ENCODE data around the gene PCDH9.

Gene PCDH9

DNA sequence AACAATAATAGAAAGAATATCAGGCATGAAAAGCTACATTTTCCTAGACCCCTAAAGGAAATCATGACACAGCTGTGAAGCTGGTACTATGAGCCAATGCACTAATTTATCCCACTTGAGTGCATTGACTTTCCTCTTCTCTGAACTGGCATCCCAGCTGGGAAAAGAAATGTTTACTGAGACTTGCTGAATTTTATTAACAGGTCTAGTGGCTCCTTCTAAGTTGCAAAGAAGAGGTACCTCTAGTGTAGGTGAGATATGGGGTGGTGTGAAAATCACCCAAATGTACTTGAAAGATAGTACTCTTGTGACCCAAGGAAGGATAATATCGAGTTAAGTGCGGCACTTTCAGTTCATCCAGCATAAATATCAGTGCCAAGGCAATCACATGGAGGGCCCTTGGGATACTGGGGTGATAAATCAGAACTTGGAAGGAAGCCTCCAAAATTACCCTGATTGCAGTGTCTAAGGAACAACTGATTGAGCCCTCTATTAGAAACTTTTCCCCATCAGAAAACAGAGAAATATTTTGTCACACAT, 369.2 kb downstream of the PCDH9 start:
- no peak overlapping the region for H3K9ac ChIP-seq (ENCODE audit: low read length)
- H3K27ac ChIP-seq (ENCODE audit: low read length) = no peak overlapping the region
- no peaks in the 10 kb centered on the region for H3K27me3 ChIP-seq (ENCODE audit: low read depth, low read length)
- H3K36me3 ChIP-seq (replicated peaks; ENCODE audit: low read depth, low read length) = no peaks in the 10 kb centered on the region
- no peak overlapping the region for H2AFZ ChIP-seq (ENCODE audit: low read depth, low read length)
- no peaks in the 10 kb centered on the region for H3K79me2 ChIP-seq (ENCODE audit: low read length)
- no peak overlapping the region for H3K4me2 ChIP-seq (ENCODE audit: low read length)
- H3K4me3 ChIP-seq (ENCODE audit: low read length) = no peak overlapping the region
- no peaks in the 10 kb centered on the region for H3K4me1 ChIP-seq (ENCODE audit: low read length)
- TF ChIP-seq, protein P1, sequence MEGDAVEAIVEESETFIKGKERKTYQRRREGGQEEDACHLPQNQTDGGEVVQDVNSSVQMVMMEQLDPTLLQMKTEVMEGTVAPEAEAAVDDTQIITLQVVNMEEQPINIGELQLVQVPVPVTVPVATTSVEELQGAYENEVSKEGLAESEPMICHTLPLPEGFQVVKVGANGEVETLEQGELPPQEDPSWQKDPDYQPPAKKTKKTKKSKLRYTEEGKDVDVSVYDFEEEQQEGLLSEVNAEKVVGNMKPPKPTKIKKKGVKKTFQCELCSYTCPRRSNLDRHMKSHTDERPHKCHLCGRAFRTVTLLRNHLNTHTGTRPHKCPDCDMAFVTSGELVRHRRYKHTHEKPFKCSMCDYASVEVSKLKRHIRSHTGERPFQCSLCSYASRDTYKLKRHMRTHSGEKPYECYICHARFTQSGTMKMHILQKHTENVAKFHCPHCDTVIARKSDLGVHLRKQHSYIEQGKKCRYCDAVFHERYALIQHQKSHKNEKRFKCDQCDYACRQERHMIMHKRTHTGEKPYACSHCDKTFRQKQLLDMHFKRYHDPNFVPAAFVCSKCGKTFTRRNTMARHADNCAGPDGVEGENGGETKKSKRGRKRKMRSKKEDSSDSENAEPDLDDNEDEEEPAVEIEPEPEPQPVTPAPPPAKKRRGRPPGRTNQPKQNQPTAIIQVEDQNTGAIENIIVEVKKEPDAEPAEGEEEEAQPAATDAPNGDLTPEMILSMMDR (IDR thresholded peaks at IDR 0.05; ENCODE audit: low read depth, low read length) = no peak
- TF ChIP-seq EZH2phosphoT487 (IDR thresholded peaks at IDR 0.05; ENCODE audit: low read depth) = no peak
- no peaks in the 10 kb centered on the region for H3K9me3 ChIP-seq (ENCODE audit: insufficient read depth, low read length)
- H4K20me1 ChIP-seq (ENCODE audit: insufficient read depth, low read length) = no peaks in the 10 kb centered on the region

DNA sequence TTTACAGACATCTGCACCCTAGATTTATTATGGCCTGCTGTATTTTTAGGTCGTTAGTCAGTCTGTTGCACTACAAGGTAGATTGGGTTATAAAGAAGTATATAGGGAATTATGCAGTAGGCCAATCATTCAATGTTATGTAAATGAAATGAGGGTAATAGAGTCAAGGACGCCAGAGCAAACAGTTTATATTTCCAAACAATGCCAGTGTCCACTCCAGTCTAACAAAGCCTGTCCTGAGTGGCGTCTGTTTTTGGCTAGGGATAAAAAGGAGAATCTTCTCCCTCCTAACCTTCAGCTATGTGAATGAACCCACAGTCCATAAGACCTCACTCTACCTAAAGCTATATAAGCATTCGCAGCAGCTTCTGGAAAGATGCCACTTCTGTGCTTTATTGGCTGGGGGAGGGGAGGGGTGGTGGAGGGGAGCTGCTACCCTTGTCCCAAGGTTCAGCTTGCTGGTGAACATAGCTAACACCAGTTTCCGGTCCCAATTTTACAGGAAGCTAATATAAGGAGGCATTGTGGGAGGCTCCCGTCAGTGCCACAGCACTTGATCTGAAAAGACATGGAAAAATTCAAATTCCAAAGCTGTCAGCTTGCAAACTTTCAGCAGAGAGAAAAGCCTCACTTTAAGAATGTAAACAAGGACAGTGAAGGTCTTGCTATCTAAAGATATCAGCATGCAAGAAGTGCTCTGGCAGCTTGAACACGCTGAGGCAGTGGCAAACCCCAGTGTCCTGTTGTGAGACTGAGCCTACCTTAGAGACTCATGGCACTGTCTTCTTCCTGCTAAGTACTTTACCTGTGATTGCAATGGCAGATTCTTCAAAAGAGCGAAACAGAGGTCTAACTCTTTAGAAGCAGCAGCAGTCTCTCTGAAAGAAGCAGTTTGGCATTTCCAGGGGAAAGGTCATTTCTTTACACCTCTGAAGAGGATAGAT, 369.9 kb downstream of the PCDH9 start:
- no peaks in the 10 kb centered on the region for H3K9me3 ChIP-seq (ENCODE audit: insufficient read depth, low read length)
- H3K27ac ChIP-seq (ENCODE audit: low read length) = no peak overlapping the region
- H2AFZ ChIP-seq (ENCODE audit: low read depth, low read length) = no peak overlapping the region
- H3K4me2 ChIP-seq (ENCODE audit: low read length) = no peak overlapping the region
- no peaks in the 10 kb centered on the region for H3K4me1 ChIP-seq (ENCODE audit: low read length)
- H3K79me2 ChIP-seq (ENCODE audit: low read length) = no peaks in the 10 kb centered on the region
- no peak overlapping the region for H3K9ac ChIP-seq (ENCODE audit: low read length)
- TF ChIP-seq EZH2phosphoT487 (IDR thresholded peaks at IDR 0.05; ENCODE audit: low read depth) = no peak
- TF ChIP-seq, protein P1 (IDR thresholded peaks at IDR 0.05; ENCODE audit: low read depth, low read length) = no peak
- no peaks in the 10 kb centered on the region for H4K20me1 ChIP-seq (ENCODE audit: insufficient read depth, low read length)
- no peaks in the 10 kb centered on the region for H3K36me3 ChIP-seq (replicated peaks; ENCODE audit: low read depth, low read length)
- H3K4me3 ChIP-seq (ENCODE audit: low read length) = no peak overlapping the region
- no peaks in the 10 kb centered on the region for H3K27me3 ChIP-seq (ENCODE audit: low read depth, low read length)

GRCh38 chr13:66859078-66859477, 371.1 kb downstream of the PCDH9 start:
- Histone ChIP-seq H3K4me2 (ENCODE audit: low read length) (no peak overlapping the region), H3K9ac (ENCODE audit: low read length) (no peak overlapping the region), H3K36me3 (replicated peaks; ENCODE audit: low read depth, low read length) (no peaks in the 10 kb centered on the region), H3K79me2 (ENCODE audit: low read length) (no peaks in the 10 kb centered on the region), H3K27ac (ENCODE audit: low read length) (no peak overlapping the region), H3K9me3 (ENCODE audit: insufficient read depth, low read length) (no peaks in the 10 kb centered on the region), H3K4me3 (ENCODE audit: low read length) (no peak overlapping the region), H3K4me1 (ENCODE audit: low read length) (no peaks in the 10 kb centered on the region), H4K20me1 (ENCODE audit: insufficient read depth, low read length) (no peaks in the 10 kb centered on the region), H2AFZ (ENCODE audit: low read depth, low read length) (no peak overlapping the region), H3K27me3 (ENCODE audit: low read depth, low read length) (no peaks in the 10 kb centered on the region)
- TF ChIP-seq EZH2phosphoT487 (IDR thresholded peaks at IDR 0.05; ENCODE audit: low read depth) = no peak
- TF ChIP-seq, protein P1 (IDR thresholded peaks at IDR 0.05; ENCODE audit: low read depth, low read length) = no peak

GRCh38 chr13:66858163-66858562, 372.0 kb downstream of the PCDH9 start:
- H3K9me3 ChIP-seq (ENCODE audit: insufficient read depth, low read length) = no peaks in the 10 kb centered on the region
- H2AFZ ChIP-seq (ENCODE audit: low read depth, low read length) = no peak overlapping the region

More at GRCh38 chr13:66858163-66858562, 372.0 kb downstream of the PCDH9 start:
- TF ChIP-seq, protein P1 (IDR thresholded peaks at IDR 0.05; ENCODE audit: low read depth, low read length) = no peak
- TF ChIP-seq EZH2phosphoT487 (IDR thresholded peaks at IDR 0.05; ENCODE audit: low read depth) = no peak
- no peak overlapping the region for H3K27ac ChIP-seq (ENCODE audit: low read length)
- no peaks in the 10 kb centered on the region for H3K79me2 ChIP-seq (ENCODE audit: low read length)
- H3K4me1 ChIP-seq (ENCODE audit: low read length) = no peaks in the 10 kb centered on the region
- H3K36me3 ChIP-seq (replicated peaks; ENCODE audit: low read depth, low read length) = no peaks in the 10 kb centered on the region
- no peaks in the 10 kb centered on the region for H3K27me3 ChIP-seq (ENCODE audit: low read depth, low read length)
- H3K9ac ChIP-seq (ENCODE audit: low read length) = no peak overlapping the region
- H3K4me3 ChIP-seq (ENCODE audit: low read length) = no peak overlapping the region
- H4K20me1 ChIP-seq (ENCODE audit: insufficient read depth, low read length) = no peaks in the 10 kb centered on the region
- no peak overlapping the region for H3K4me2 ChIP-seq (ENCODE audit: low read length)

Data from OCI-LY3 (cell line).